Measurements from ENCODE around the gene ABCC4.

DNA sequence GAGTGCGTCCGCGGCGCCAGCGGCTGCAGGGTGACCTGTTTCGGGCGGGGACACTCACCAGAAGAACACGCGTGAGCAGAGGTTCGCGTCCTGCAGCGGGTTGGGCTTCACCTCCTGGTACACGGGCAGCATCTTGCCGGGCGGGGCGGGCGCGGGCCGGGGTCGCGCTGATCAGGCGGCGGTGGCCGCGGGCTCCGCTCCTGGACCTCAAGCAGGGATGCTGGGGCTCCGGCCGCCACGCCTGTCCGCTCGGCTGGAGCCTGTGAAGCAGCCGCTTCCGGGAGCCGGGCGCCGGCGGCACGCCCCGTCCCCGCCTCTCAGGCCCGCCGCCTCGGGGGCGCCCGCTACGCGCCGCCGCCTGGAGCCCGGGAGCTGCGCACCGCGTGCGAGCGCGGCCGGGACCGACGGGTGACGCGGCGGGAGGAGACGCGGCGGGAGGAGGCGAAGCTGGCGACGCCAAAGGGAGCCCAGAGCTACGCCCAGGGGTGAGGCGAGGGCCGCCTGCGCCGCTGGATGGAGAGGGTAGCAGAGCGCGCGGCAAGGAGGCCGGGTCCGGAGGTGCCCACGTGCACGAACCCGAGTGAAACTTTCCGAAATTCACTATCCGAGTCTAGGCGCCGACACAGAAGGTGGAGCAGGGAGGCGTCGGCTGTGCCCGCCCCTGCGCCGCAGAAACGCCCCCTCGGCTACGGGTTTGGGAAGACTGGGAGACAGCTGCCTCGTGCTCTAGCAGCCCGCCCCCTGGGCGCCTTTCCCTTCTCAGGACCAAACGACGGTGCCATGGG is at the start of gene ABCC4:
- no peak for TF ChIP-seq MBD2 (IDR thresholded peaks at IDR 0.05; ENCODE audit: borderline replicate concordance, low read depth)
- no peak for TF ChIP-seq TCF7L2 (IDR thresholded peaks at IDR 0.05; ENCODE audit: low read depth, low read length)
- 0 out of 6 replicates have a peak, but pooled peaks of 1 of the 3 experiments have one; percentile 6 for TF ChIP-seq CTCF (IDR thresholded peaks at IDR 0.05 in 2 of 3, conservative IDR thresholded peaks at IDR 0.05 in 1 of 3; ENCODE audit: insufficient read depth in 2 of 3, low read depth in 1 of 3, low read length in 3 of 3)
- TF ChIP-seq ZNF431 (CRISPR knock-in tag; IDR thresholded peaks at IDR 0.05): peak; percentile 52; the same call in 1 of the 2 replicates
- TF ChIP-seq RCOR1 (IDR thresholded peaks at IDR 0.05; ENCODE audit: borderline replicate concordance in 1 of 2, low read depth in 2 of 2, low read length in 2 of 2): no peak
- TF ChIP-seq, protein P1, sequence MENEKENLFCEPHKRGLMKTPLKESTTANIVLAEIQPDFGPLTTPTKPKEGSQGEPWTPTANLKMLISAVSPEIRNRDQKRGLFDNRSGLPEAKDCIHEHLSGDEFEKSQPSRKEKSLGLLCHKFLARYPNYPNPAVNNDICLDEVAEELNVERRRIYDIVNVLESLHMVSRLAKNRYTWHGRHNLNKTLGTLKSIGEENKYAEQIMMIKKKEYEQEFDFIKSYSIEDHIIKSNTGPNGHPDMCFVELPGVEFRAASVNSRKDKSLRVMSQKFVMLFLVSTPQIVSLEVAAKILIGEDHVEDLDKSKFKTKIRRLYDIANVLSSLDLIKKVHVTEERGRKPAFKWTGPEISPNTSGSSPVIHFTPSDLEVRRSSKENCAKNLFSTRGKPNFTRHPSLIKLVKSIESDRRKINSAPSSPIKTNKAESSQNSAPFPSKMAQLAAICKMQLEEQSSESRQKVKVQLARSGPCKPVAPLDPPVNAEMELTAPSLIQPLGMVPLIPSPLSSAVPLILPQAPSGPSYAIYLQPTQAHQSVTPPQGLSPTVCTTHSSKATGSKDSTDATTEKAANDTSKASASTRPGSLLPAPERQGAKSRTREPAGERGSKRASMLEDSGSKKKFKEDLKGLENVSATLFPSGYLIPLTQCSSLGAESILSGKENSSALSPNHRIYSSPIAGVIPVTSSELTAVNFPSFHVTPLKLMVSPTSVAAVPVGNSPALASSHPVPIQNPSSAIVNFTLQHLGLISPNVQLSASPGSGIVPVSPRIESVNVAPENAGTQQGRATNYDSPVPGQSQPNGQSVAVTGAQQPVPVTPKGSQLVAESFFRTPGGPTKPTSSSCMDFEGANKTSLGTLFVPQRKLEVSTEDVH (IDR thresholded peaks at IDR 0.05; ENCODE audit: low read depth, partially characterized antibody): no peak
- TF ChIP-seq KDM1A (IDR thresholded peaks at IDR 0.05): no peak
- no peak for TF ChIP-seq DNMT1 (IDR thresholded peaks at IDR 0.05)
- TF ChIP-seq POLR2A (conservative IDR thresholded peaks at IDR 0.05): peak; percentile 58; the same call in 1 of the 2 replicates
- no peak for TF ChIP-seq SMAD3 (CRISPR knock-in tag; conservative IDR thresholded peaks at IDR 0.05)

Measured in K562 (cell line).